ENCODE data around the gene CPAMD8. TPM values are rescaled to one million over a fixed set of nuclear protein-coding genes. Genes with fewer than 3 reads are reported as not detected.
"Not testable (repeated sequence)": the region's sequence is repeated elsewhere in the genome, so short reads cannot be mapped to it uniquely, and the experiment has no call there.

The CPAMD8 gene
- total RNA-seq, 1 experiment from 2014 or later, result 4.5 TPM

GRCh38 chr19:17001603-17002183, 24.9 kb downstream of the CPAMD8 start:
- Histone ChIP-seq H3K4me3 (ENCODE audit: insufficient read depth, low read depth, low read length) (no peak overlapping the region), H3K36me3 (replicated peaks; ENCODE audit: control insufficient read depth, insufficient read depth, low read length) (0 out of 2 replicates have a peak, but pooled peaks cover 2% of the 10 kb centered on the region), H3K27me3 (ENCODE audit: control insufficient read depth, insufficient read depth, low read length) (no peaks in the 10 kb centered on the region)
- DNase-seq, result peak; percentile 80

- no peak for DNase-seq
- no peak overlapping the region for H3K4me3 ChIP-seq (ENCODE audit: insufficient read depth, low read depth, low read length)
Measured at GRCh38 chr19:16998635-16999194, 27.9 kb downstream of the CPAMD8 start.

GRCh38 chr19:16996838-16997490, 29.6 kb downstream of the CPAMD8 start:
- not testable (repeated sequence) for H3K36me3 ChIP-seq (replicated peaks; ENCODE audit: control insufficient read depth, insufficient read depth, low read length); H3K4me3 ChIP-seq (ENCODE audit: insufficient read depth, low read depth, low read length); DNase-seq; H3K27me3 ChIP-seq (ENCODE audit: control insufficient read depth, insufficient read depth, low read length)

More at GRCh38 chr19:16998635-16999194, 27.9 kb downstream of the CPAMD8 start:
- Histone ChIP-seq H3K36me3 (replicated peaks; ENCODE audit: control insufficient read depth, insufficient read depth, low read length) (0 out of 2 replicates have a peak, but pooled peaks cover 2% of the 10 kb centered on the region), H3K27me3 (ENCODE audit: control insufficient read depth, insufficient read depth, low read length) (no peaks in the 10 kb centered on the region)

- H3K36me3 ChIP-seq (replicated peaks; ENCODE audit: control insufficient read depth, insufficient read depth, low read length), result no peaks in the 10 kb centered on the region; the same call in none of the 2 replicates
- no peak overlapping the region for H3K4me3 ChIP-seq (ENCODE audit: insufficient read depth, low read depth, low read length)
- no peaks in the 10 kb centered on the region for H3K27me3 ChIP-seq (ENCODE audit: control insufficient read depth, insufficient read depth, low read length)
- DNase-seq, result no peak
Measured at GRCh38 chr19:16988661-16989060, 37.9 kb downstream of the CPAMD8 start.

- Histone ChIP-seq H3K27me3 (ENCODE audit: control insufficient read depth, insufficient read depth, low read length) (no peaks in the 10 kb centered on the region), H3K36me3 (replicated peaks; ENCODE audit: control insufficient read depth, insufficient read depth, low read length) (no peaks in the 10 kb centered on the region; the same call in 1 of the 2 replicates), H3K4me3 (ENCODE audit: insufficient read depth, low read depth, low read length) (no peak overlapping the region)
- DNase-seq, result no peak
Measured at GRCh38 chr19:16985403-16985802, 41.2 kb downstream of the CPAMD8 start.

GRCh38 chr19:16982586-16982985, 44.0 kb downstream of the CPAMD8 start:
- not testable (repeated sequence) for DNase-seq; H3K4me3 ChIP-seq (ENCODE audit: insufficient read depth, low read depth, low read length); H3K36me3 ChIP-seq (replicated peaks; ENCODE audit: control insufficient read depth, insufficient read depth, low read length); H3K27me3 ChIP-seq (ENCODE audit: control insufficient read depth, insufficient read depth, low read length)

GRCh38 chr19:16978839-16979802, 47.5 kb downstream of the CPAMD8 start:
- no peak for DNase-seq
- Histone ChIP-seq H3K36me3 (replicated peaks; ENCODE audit: control insufficient read depth, insufficient read depth, low read length) (no peaks in the 10 kb centered on the region), H3K4me3 (ENCODE audit: insufficient read depth, low read depth, low read length) (no peak overlapping the region), H3K27me3 (ENCODE audit: control insufficient read depth, insufficient read depth, low read length) (no peaks in the 10 kb centered on the region)

GRCh38 chr19:16978156-16978555, 48.5 kb downstream of the CPAMD8 start:
- no peaks in the 10 kb centered on the region for H3K36me3 ChIP-seq (replicated peaks; ENCODE audit: control insufficient read depth, insufficient read depth, low read length)
- no peaks in the 10 kb centered on the region for H3K27me3 ChIP-seq (ENCODE audit: control insufficient read depth, insufficient read depth, low read length)
- no peak for DNase-seq
- no peak overlapping the region for H3K4me3 ChIP-seq (ENCODE audit: insufficient read depth, low read depth, low read length)

- H3K4me3 ChIP-seq (ENCODE audit: insufficient read depth, low read depth, low read length), result no peak overlapping the region
- H3K27me3 ChIP-seq (ENCODE audit: control insufficient read depth, insufficient read depth, low read length), result no peaks in the 10 kb centered on the region
- DNase-seq, result no peak
- H3K36me3 ChIP-seq (replicated peaks; ENCODE audit: control insufficient read depth, insufficient read depth, low read length), result no peaks in the 10 kb centered on the region
Measured at GRCh38 chr19:16977306-16977705, 49.3 kb downstream of the CPAMD8 start.

GRCh38 chr19:16976446-16976845, 50.2 kb downstream of the CPAMD8 start:
- DNase-seq, result no peak
- Histone ChIP-seq H3K36me3 (replicated peaks; ENCODE audit: control insufficient read depth, insufficient read depth, low read length) (no peaks in the 10 kb centered on the region), H3K27me3 (ENCODE audit: control insufficient read depth, insufficient read depth, low read length) (no peaks in the 10 kb centered on the region), H3K4me3 (ENCODE audit: insufficient read depth, low read depth, low read length) (no peak overlapping the region)

GRCh38 chr19:16970821-16971220, 55.8 kb downstream of the CPAMD8 start:
- no peak for DNase-seq
- no peaks in the 10 kb centered on the region for H3K27me3 ChIP-seq (ENCODE audit: control insufficient read depth, insufficient read depth, low read length)
- H3K4me3 ChIP-seq (ENCODE audit: insufficient read depth, low read depth, low read length), result no peak overlapping the region
- H3K36me3 ChIP-seq (replicated peaks; ENCODE audit: control insufficient read depth, insufficient read depth, low read length), result no peaks in the 10 kb centered on the region; the same call in 1 of the 2 replicates

- no peak for DNase-seq
- Histone ChIP-seq H3K4me3 (ENCODE audit: insufficient read depth, low read depth, low read length) (no peak overlapping the region), H3K36me3 (replicated peaks; ENCODE audit: control insufficient read depth, insufficient read depth, low read length) (no peaks in the 10 kb centered on the region; the same call in 1 of the 2 replicates), H3K27me3 (ENCODE audit: control insufficient read depth, insufficient read depth, low read length) (no peaks in the 10 kb centered on the region)
Measured at GRCh38 chr19:16969135-16969534, 57.5 kb downstream of the CPAMD8 start.

- not testable (repeated sequence) for H3K27me3 ChIP-seq (ENCODE audit: control insufficient read depth, insufficient read depth, low read length); DNase-seq; H3K4me3 ChIP-seq (ENCODE audit: insufficient read depth, low read depth, low read length); H3K36me3 ChIP-seq (replicated peaks; ENCODE audit: control insufficient read depth, insufficient read depth, low read length)
Measured at GRCh38 chr19:16960996-16961822, 65.4 kb downstream of the CPAMD8 start.

- not testable (repeated sequence) for H3K27me3 ChIP-seq (ENCODE audit: control insufficient read depth, insufficient read depth, low read length); H3K36me3 ChIP-seq (replicated peaks; ENCODE audit: control insufficient read depth, insufficient read depth, low read length); DNase-seq
Measured at GRCh38 chr19:16958277-16958676, 68.3 kb downstream of the CPAMD8 start.

More at GRCh38 chr19:16958277-16958676, 68.3 kb downstream of the CPAMD8 start:
- H3K4me3 ChIP-seq (ENCODE audit: insufficient read depth, low read depth, low read length), result not testable (repeated sequence)

All from H7 (cell line).